Large intestine (tissue), 3 donors: ENCODE measurements around the gene MYCT1. TPM values are rescaled to one million over a fixed set of nuclear protein-coding genes. Genes with fewer than 3 reads are reported as not detected.

Experiments
- DNase-seq, 2 donors: peaks; one replicate each; pipeline versions ENCODE4 v3.0.0 to v3.0.0-alpha.2; 2013
- H3K27ac ChIP-seq: one replicate; pipeline ENCODE4 v1.5.1; 2013; ENCODE audit warnings: low read length
- H3K27me3 ChIP-seq: 2 replicates; pipeline ENCODE4 v1.6.1; 2013; ENCODE audit warnings: low read length; ENCODE audit not compliant: control insufficient read depth, insufficient read depth
- H3K36me3 ChIP-seq: 2 replicates; pipeline ENCODE4 v1.6.1; 2013; ENCODE audit warnings: low read length; ENCODE audit not compliant: control insufficient read depth, insufficient read depth
- H3K4me1 ChIP-seq: one replicate; pipeline ENCODE4 v1.6.1; 2013; ENCODE audit warnings: low read length; ENCODE audit not compliant: control insufficient read depth, insufficient read depth
- H3K4me3 ChIP-seq: one replicate; pipeline ENCODE4 v1.5.1; 2013; ENCODE audit warnings: low read length
- H3K9me3 ChIP-seq: one replicate; pipeline ENCODE4 v1.6.1; 2013; ENCODE audit warnings: mild to moderate bottlenecking, low read depth, low read length, moderate library complexity; ENCODE audit not compliant: control insufficient read depth
- WGBS: methylation state at CpG from one replicate; pipeline ENCODE4 v1.1.5; 2013; ENCODE audit warnings: low lambda C conversion rate; ENCODE audit not compliant: insufficient coverage; 5-methylcytosine and 5-hydroxymethylcytosine counted together
- polyA plus RNA-seq: library from polyadenylated mRNA; unstranded; fragments of 120-200 nt; gene quantifications from one replicate; pipeline ENCODE4 v1.2.1, GENCODE V29; 2013

The MYCT1 gene
- polyA plus RNA-seq, 1 donor = 8.5 TPM

GRCh38 chr6:152716322-152716721, 18.6 kb downstream of the MYCT1 start:
- Histone ChIP-seq H3K27me3 (no peaks in the 10 kb centered on the region), H3K27ac (no peak overlapping the region), H3K4me3 (no peak overlapping the region), H3K4me1 (no peaks in the 10 kb centered on the region), H3K9me3 (no peaks in the 10 kb centered on the region), H3K36me3 (no peaks in the 10 kb centered on the region)
- WGBS = no CpG with 5 or more reads among the region's 3 CpGs
- DNase-seq = no peak

DNA sequence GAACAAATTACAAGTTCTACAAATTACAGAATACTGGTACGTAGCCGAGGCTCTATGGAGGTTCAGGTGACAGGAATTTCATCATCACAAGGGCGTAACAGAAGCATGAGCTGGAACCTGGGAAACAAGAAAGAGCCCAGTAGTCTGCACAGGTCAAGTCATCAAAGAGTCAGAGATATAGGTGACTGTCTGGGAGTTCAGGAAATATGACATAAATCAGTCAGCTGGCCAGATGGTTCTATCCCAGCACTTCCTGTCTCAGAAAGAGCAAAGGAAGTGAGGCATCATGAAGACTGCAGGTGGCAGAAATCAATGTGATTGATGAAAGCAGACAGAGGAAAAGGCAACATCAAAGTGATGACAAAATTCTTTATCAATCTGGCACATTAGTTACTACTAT, 23.3 kb downstream of the MYCT1 start:
- no peaks in the 10 kb centered on the region for H3K36me3 ChIP-seq
- no peak overlapping the region for H3K27ac ChIP-seq
- H3K27me3 ChIP-seq = no peaks in the 10 kb centered on the region
- no peak overlapping the region for H3K4me3 ChIP-seq
- H3K4me1 ChIP-seq = no peaks in the 10 kb centered on the region
- no peaks in the 10 kb centered on the region for H3K9me3 ChIP-seq
- DNase-seq = no peak
- WGBS = no CpG with 5 or more reads among the region's 3 CpGs

DNA sequence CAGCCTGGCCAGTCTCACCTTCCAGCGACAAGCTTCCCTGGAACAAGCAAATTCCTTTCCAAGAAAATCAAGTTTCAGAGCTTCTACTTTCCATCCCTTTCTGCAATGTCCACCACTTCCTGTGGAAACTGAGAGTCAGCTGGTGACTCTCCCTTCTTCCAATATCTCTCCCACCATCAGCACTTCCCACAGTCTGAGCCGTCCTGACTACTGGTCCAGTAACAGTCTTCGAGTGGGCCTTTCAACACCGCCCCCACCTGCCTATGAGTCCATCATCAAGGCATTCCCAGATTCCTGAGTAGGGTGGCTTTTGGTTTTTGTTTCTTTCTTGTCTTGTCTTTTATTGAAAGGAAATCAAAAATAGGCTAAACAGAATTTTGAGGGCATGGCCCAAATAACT, 24.3 kb downstream of the MYCT1 start:
- Histone ChIP-seq H3K4me1 (no peaks in the 10 kb centered on the region), H3K9me3 (no peaks in the 10 kb centered on the region), H3K36me3 (no peaks in the 10 kb centered on the region), H3K27me3 (no peaks in the 10 kb centered on the region), H3K4me3 (no peak overlapping the region), H3K27ac (no peak overlapping the region)
- DNase-seq = no peak
- 82% methylated on average over 2 of the region's 4 CpGs for WGBS

GRCh38 chr6:152723398-152723797, 25.7 kb downstream of the MYCT1 start:
- Histone ChIP-seq H3K27me3 (no peaks in the 10 kb centered on the region), H3K27ac (no peak overlapping the region), H3K4me3 (no peak overlapping the region), H3K36me3 (no peaks in the 10 kb centered on the region), H3K9me3 (no peaks in the 10 kb centered on the region), H3K4me1 (no peaks in the 10 kb centered on the region)
- DNase-seq = no peak
- WGBS = no CpG with 5 or more reads among the region's 1 CpG

GRCh38 chr6:152726313-152726712, 28.6 kb downstream of the MYCT1 start:
- no peak for DNase-seq
- Histone ChIP-seq H3K27me3 (no peaks in the 10 kb centered on the region), H3K4me3 (no peak overlapping the region), H3K36me3 (no peaks in the 10 kb centered on the region), H3K4me1 (no peaks in the 10 kb centered on the region), H3K9me3 (no peaks in the 10 kb centered on the region), H3K27ac (no peak overlapping the region)
- WGBS = no CpG with 5 or more reads among the region's 4 CpGs

DNA sequence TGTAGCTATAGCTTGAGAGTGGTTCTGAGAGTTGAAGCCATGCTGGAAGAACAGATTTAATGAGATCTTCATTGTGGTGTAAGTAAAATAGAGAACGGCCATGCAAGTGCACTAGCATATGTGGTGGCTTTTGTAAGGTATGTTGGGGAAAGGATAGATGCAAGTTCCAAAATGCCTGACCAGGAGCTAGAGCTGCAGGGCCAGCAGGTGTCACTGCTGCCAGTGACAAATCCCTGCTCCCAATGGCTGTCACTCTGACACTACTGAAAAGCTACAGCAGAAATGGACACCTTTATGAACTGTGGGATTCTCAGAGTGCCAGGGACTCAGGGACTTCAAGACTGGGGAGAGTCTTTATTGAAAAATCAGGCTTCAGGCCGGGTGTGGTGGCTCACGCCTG, 29.8 kb downstream of the MYCT1 start:
- Histone ChIP-seq H3K4me1 (no peaks in the 10 kb centered on the region), H3K9me3 (no peaks in the 10 kb centered on the region), H3K36me3 (no peaks in the 10 kb centered on the region), H3K4me3 (no peak overlapping the region), H3K27ac (no peak overlapping the region), H3K27me3 (no peaks in the 10 kb centered on the region)
- no peak for DNase-seq
- WGBS = no CpG with 5 or more reads among the region's 3 CpGs

DNA sequence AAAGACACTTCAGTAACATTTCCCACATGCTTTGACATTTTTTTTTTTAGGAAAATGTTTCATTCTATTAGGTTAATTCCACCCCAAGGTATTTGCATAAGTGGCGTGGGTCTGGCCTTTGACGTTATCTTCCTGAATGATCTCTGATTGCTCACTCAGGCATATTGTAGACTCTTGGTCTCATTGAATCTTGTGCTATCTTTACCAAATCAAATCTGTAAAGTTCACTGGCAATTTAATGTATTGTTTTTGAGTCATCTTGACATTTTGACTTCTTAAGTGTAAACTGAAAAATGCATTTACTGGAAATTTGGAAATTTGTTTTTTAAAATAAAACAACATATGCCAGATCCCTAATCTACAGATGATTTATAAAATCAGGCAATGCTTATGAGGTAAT, 36.9 kb downstream of the MYCT1 start:
- no peak for DNase-seq
- WGBS = no CpG with 5 or more reads among the region's 2 CpGs
- H3K4me3 ChIP-seq = no peak overlapping the region
- H3K27ac ChIP-seq = no peak overlapping the region
- no peaks in the 10 kb centered on the region for H3K4me1 ChIP-seq
- H3K27me3 ChIP-seq = no peaks in the 10 kb centered on the region
- no peaks in the 10 kb centered on the region for H3K36me3 ChIP-seq
- H3K9me3 ChIP-seq = no peaks in the 10 kb centered on the region

DNA sequence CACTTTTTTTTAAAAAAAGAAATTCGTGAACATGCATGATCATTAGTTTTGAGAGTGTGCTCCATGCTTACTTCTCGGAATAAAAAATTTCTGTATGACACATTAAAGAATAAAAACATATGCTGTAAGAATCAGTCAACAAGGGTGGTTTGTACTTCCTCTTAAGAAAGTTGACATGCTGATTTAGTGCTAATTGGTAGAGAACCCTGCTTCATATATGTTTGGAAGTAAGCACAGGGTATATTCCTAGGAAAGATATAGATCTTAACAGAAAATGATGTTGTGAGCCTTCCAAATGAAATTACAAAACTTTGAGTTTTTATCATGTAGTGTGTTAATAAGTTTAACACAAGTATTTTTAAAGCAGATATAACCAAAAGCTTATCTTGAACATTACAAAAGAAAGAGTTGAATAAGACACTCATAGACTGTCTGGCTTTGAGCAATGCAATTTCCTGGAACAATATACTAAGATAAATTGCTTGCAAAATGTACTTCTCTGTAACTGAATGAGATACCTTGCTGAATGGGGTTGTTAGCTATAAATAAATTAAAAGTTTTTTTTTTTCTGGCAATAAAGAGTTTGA, 39.1 kb downstream of the MYCT1 start:
- 83% methylated on average over 1 of the region's 2 CpGs for WGBS
- Histone ChIP-seq H3K4me3 (no peak overlapping the region), H3K27ac (no peak overlapping the region), H3K36me3 (no peaks in the 10 kb centered on the region), H3K4me1 (no peaks in the 10 kb centered on the region), H3K27me3 (no peaks in the 10 kb centered on the region), H3K9me3 (no peaks in the 10 kb centered on the region)
- DNase-seq = no peak

DNA sequence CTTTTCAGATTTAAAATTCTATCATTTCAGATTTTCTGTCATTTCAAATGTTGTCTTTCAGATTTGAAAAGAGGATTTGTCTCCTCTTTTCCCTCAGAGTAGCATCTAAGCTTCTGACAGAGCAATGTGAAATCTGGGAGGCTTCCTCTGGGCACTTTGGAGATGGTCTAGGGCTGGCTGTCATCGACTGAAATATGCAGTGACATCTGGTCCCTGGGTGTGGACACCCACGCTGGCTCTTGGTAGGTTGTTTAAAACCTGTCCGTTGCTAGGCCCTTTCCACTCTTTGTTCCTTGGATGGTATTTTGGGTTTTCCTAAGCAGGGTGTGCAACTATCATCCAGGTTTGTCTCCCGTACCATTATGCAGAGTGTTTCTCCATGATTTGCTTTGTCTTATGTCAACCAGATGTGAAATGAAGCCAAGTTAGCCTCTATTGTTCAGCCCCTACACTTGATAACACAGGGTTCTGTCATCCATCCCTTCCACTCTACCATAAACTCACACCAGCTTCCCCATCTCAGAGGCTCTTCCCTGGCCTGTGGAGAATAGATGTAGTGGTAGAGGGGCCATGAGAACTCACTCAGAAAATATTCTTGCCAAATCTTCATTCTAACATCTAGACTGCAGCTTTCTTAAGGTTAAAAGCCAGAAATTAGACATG, 47.9 kb downstream of the MYCT1 start:
- Histone ChIP-seq H3K9me3 (no peaks in the 10 kb centered on the region), H3K36me3 (no peaks in the 10 kb centered on the region), H3K27ac (no peak overlapping the region), H3K27me3 (no peaks in the 10 kb centered on the region), H3K4me3 (no peak overlapping the region), H3K4me1 (no peaks in the 10 kb centered on the region)
- no peak for DNase-seq
- WGBS = no CpG with 5 or more reads among the region's 4 CpGs

DNA sequence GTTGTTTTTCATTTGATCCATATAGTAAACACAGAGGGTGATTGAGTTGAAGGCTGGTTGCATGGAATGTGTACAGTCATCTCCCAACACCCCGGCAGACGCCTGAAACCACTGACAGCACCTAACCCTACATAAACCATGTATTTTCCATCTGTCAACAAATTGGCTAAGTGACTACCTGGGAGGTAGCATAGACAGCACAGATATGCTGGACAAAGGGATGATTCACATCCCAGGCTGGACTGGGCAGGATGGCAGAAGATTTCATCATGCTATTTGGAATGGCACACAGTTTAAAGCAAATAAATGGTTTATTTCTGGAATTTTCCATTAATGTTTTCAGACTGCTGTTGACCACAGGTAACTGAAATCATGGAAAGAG, 48.5 kb downstream of the MYCT1 start:
- no peak overlapping the region for H3K4me3 ChIP-seq
- no CpG with 5 or more reads among the region's 2 CpGs for WGBS
- no peak overlapping the region for H3K27ac ChIP-seq
- no peaks in the 10 kb centered on the region for H3K9me3 ChIP-seq
- H3K27me3 ChIP-seq = no peaks in the 10 kb centered on the region
- H3K36me3 ChIP-seq = no peaks in the 10 kb centered on the region
- no peaks in the 10 kb centered on the region for H3K4me1 ChIP-seq
- DNase-seq = no peak

- no peak for DNase-seq
- WGBS = 17% methylated on average over 1 of the region's 1 CpG
Measured at GRCh38 chr6:152748843-152749242, 51.1 kb downstream of the MYCT1 start.

More at GRCh38 chr6:152748843-152749242, 51.1 kb downstream of the MYCT1 start:
- Histone ChIP-seq H3K36me3 (no peaks in the 10 kb centered on the region), H3K4me3 (no peak overlapping the region), H3K27ac (no peak overlapping the region), H3K9me3 (no peaks in the 10 kb centered on the region), H3K27me3 (no peaks in the 10 kb centered on the region), H3K4me1 (no peaks in the 10 kb centered on the region)
